BJ (cell line): Measurements from ENCODE around the gene ATP2A3. TPM values are rescaled to one million over a fixed set of nuclear protein-coding genes. Genes with fewer than 3 reads are reported as not detected.

Experiments used
- CTCF ChIA-PET: fragments of 350-600 bp; formaldehyde crosslinking; extraction: SDS; loops from one replicate; lab custom pipeline; 2021; ENCODE audit warnings: antibody characterized with exemption, inconsistent platforms; lab: Yijun Ruan, JAX
- POLR2A ChIA-PET: fragments of 300-600 bp; sonication (Branson Sonifier 250); formaldehyde crosslinking; extraction: SDS; loops from one replicate; lab custom pipeline; 2021; ENCODE audit warnings: antibody characterized with exemption; lab: Charles Lee
- DNase-seq: peaks from one replicate; pipeline ENCODE4 v3.0.0-alpha.2; 2011; ENCODE audit warnings: low read depth
- H3K27me3 ChIP-seq: 2 replicates; pipeline ENCODE4 v1.6.0; 2011; ENCODE audit warnings: low read length; ENCODE audit not compliant: control insufficient read depth, insufficient read depth
- H3K36me3 ChIP-seq: 2 replicates; pipeline ENCODE4 v1.5.1; 2011; ENCODE audit warnings: low read length; ENCODE audit not compliant: control insufficient read depth, insufficient read depth
- H3K4me3 ChIP-seq: 2 replicates; pipeline ENCODE4 v1.5.1; 2011; ENCODE audit warnings: low read depth, mild to moderate bottlenecking, control low read depth, low read length
- polyA plus RNA-seq: library from polyadenylated mRNA; depleted of rRNA; stranded (reverse); fragments of >200 nt; gene quantifications from 2 replicates; pipeline ENCODE4 v1.2.3, GENCODE V29; 2011
- TF ChIP-seq, protein P1 (sequence below): IDR thresholded peaks from 2 replicates; pipeline ENCODE4 v1.5.1; 2011; ENCODE audit warnings: low read depth, mild to moderate bottlenecking, control low read depth, inconsistent platforms, low read length, moderate library complexity; ENCODE audit not compliant: insufficient read depth

Gene ATP2A3
- polyA plus RNA-seq, 1 experiment = 1.1 TPM

DNA sequence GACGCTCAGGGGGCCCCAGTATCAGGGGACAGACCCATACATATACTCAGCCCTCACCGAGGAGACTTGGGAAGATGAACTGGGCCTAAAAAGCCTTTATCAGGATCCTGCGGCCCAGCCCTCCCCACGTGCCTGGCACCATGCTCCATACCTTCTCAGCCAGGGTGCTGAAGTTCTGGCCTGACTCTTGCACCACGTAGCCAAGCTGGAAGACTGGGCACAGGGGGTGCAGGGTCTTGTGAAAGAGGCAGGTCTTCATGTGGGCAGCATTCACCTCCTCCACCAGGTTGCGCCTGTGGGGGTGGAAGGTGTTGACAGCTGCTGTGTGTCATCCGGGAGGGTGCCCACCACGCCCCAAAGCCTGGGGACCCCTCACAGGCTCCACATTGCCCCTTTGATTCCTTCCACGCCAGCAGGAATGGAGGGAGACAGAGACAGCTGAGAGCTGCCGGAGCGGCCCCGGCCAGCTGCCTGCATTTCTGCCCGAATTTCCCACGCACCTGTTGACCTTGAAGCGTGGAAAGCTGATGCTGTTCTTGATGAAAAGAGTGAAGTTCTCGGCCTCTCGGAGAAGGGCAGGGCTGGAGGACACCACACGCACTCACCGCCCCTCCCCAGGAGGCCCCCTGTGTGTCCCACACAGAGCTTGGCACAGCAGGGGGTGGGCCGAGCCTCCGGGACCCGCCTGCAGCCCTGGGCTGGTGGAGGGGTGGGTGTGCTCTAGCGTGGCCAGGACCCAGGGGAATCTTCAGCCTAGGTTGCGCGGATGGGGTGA lies 61.0 kb downstream of the ATP2A3 start:
- TF ChIP-seq, protein P1, sequence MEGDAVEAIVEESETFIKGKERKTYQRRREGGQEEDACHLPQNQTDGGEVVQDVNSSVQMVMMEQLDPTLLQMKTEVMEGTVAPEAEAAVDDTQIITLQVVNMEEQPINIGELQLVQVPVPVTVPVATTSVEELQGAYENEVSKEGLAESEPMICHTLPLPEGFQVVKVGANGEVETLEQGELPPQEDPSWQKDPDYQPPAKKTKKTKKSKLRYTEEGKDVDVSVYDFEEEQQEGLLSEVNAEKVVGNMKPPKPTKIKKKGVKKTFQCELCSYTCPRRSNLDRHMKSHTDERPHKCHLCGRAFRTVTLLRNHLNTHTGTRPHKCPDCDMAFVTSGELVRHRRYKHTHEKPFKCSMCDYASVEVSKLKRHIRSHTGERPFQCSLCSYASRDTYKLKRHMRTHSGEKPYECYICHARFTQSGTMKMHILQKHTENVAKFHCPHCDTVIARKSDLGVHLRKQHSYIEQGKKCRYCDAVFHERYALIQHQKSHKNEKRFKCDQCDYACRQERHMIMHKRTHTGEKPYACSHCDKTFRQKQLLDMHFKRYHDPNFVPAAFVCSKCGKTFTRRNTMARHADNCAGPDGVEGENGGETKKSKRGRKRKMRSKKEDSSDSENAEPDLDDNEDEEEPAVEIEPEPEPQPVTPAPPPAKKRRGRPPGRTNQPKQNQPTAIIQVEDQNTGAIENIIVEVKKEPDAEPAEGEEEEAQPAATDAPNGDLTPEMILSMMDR = no peak
- no peak for DNase-seq
- Histone ChIP-seq H3K36me3 (no peaks in the 10 kb centered on the region), H3K4me3 (no peak overlapping the region), H3K27me3 (no peaks in the 10 kb centered on the region)
- ChIA-PET CTCF (interaction anchor here (0.6 to 5.2 kb wide), 2 partner anchors 9 to 11 kb away, joined by 3 to 45 read pairs; no protein-coding TSS in a partner anchor), POLR2A (no interaction called here)

DNA sequence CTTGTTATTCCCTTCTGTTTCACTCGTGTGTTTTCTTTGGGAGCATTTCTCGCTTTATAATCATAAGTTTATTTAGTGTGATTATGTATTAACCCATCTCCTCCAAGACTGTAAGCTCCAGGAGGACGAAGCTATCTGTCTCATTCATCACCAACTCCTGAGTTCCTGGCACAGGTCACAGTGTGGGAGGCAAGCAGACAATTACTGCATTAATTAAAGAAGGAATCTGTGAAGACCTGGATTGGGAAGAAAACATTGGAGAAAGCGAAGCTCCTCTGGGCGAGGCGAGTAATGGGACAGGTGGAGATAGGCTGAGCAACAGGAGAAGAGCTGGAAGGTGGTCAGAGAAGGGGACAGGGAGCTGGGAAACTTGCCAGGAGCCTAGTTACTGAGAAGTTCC lies 63.6 kb downstream of the ATP2A3 start:
- CTCF ChIA-PET = interaction anchor here (0.6 to 1.4 kb wide), 5 partner anchors 10 to 163 kb away, joined by 3 to 8 read pairs (median 4); partner anchors contain the start of gene NCBP3
- Histone ChIP-seq H3K4me3 (no peak overlapping the region), H3K36me3 (no peaks in the 10 kb centered on the region), H3K27me3 (no peaks in the 10 kb centered on the region)
- no peak for DNase-seq
- TF ChIP-seq, protein P1 = no peak
- POLR2A ChIA-PET = no interaction called here

DNA sequence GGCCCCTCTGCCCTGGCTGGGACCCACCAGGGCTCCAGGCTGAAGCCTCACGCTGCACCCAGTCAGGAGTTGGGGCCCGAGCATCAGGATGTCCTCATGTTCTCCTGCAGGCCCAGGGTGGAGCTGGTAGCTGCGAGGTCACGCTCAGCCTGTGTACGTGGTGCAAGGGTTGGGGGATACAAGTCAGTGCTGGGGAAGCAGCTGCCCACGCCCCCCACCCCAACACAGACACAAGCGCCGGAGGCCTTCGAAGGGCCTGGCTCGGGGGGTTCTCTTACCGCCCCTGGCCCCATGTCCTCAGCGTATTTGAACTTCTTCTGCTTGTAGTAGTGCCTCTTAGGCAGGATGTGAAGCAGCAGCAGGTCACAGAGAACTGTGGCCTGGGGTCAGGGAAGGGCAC lies 66.5 kb downstream of the ATP2A3 start:
- POLR2A ChIA-PET = no interaction called here
- Histone ChIP-seq H3K27me3 (no peaks in the 10 kb centered on the region), H3K36me3 (no peaks in the 10 kb centered on the region), H3K4me3 (no peak overlapping the region)
- CTCF ChIA-PET = interaction anchor here (2.3 kb wide), 1 partner anchor 15 kb away, joined by 24 read pairs; no protein-coding TSS in a partner anchor
- DNase-seq = no peak
- TF ChIP-seq, protein P1 = no peak

DNA sequence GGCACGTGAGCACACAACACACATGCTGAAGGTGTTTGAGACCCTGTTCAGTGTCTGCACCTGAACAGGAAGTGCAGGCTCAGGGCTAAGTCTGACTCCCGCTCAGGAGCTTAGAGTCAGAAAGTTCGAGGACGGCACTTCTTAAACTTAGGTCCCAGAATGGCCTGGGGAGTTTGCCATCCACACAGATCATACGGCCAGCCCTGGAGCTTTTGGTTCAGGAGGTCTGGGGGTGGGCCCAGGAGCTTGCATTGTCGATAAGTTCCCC lies 67.3 kb downstream of the ATP2A3 start:
- TF ChIP-seq, protein P1 = no peak
- POLR2A ChIA-PET = no interaction called here
- Histone ChIP-seq H3K36me3 (no peaks in the 10 kb centered on the region), H3K27me3 (no peaks in the 10 kb centered on the region), H3K4me3 (no peak overlapping the region)
- no peak for DNase-seq
- CTCF ChIA-PET = interaction anchor here (0.9 to 2.3 kb wide), 3 partner anchors 16 to 201 kb away, joined by 3 to 24 read pairs (median 5); partner anchors contain the start of gene P2RX5

DNA sequence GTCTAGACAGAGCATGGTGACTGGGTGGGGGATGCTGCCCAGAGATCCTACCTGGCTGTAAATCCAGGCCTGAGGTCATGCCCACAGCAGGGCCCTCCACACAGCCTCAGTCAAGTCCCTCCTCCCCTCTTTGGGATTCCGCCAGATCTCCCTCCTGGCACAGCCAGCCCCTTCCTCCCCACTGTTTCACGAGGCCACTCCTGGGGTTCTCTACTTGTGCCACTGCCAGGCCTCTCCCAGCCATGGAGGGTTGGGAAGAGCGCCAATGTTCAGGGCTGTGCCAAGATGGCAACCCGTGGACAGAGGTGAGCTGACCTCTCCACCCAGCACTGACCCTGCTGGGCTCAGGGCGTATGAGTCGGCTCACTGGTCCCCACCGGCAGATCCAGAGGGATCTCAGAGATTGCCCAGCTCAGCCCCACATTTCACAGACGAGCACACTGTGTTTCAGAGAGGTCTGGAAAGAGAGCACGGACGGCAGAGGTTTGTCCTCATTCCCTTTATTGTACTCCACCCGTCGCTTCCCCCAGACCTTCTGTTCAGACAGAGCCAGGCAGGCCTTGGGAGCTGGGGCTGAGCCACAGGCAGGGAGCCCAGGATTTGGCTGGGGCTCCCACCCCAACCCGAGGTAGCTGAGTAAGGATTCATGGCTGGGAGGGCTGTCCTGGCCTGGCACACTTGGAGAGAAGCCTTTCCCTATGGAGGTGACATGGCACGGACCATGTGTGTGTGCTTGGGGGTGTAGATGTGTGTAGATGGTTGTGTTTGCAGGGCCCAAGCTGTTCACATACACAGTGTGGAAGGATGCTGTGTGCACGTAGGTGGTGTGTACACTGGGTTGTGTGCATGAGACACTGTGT lies 67.9 kb downstream of the ATP2A3 start:
- CTCF ChIA-PET = interaction anchor here (0.9 to 3.6 kb wide), 4 partner anchors 17 to 200 kb away, joined by 3 to 24 read pairs (median 14); partner anchors contain the start of gene P2RX5
- POLR2A ChIA-PET = no interaction called here
- TF ChIP-seq, protein P1 = no peak
- Histone ChIP-seq H3K36me3 (no peaks in the 10 kb centered on the region), H3K27me3 (no peaks in the 10 kb centered on the region), H3K4me3 (no peak overlapping the region)
- no peak for DNase-seq
